IPS DF 4.7 (cell line): ENCODE data around the gene ZNF311.
"Not testable (repeated sequence)": the region's sequence is repeated elsewhere in the genome, so short reads cannot be mapped to it uniquely, and the experiment has no call there.

Source experiments
- DNase-seq: peaks from one replicate; pipeline ENCODE4 v3.0.0-alpha.2; 2013; ENCODE audit warnings: low spot score; ENCODE audit errors: extremely low read depth

The ZNF311 gene

DNA sequence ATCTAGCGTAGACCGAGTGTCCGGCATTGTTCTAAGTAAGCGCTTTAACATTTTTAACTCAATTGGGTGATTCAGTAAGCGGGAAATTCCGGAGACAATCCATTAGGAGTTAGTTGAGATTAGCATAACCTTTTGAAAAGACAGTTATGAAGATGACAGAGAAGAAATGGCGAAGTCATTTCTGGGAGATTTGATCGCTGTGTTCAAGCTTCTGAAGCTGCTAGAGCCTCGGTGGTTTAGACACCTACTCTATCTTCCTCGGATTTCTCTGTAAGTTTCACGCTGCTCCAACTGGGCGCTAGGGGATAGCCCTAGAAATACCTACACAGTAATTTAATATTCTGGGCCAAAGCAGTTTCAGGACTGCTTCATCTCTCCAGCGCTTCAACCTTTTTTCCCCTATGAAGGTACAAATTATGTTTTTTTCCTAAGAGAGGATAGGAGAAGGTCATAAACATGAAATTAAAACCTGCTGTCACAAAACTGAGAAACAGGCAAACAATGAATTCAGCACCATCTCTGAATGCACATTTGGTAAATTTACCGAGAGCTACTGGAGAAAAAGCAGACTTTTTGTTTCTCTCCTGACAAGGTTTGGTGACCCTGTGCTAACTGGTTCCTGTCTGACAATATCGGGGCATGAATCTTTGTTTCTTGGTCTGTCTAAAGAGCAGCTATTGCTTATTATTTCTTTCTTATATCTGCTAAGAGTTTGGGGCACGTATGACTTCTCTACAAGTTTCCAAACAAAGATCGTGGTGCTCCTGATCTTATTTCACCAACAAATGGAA, 22.4 kb downstream of the ZNF311 start:
- no peak for DNase-seq

DNA sequence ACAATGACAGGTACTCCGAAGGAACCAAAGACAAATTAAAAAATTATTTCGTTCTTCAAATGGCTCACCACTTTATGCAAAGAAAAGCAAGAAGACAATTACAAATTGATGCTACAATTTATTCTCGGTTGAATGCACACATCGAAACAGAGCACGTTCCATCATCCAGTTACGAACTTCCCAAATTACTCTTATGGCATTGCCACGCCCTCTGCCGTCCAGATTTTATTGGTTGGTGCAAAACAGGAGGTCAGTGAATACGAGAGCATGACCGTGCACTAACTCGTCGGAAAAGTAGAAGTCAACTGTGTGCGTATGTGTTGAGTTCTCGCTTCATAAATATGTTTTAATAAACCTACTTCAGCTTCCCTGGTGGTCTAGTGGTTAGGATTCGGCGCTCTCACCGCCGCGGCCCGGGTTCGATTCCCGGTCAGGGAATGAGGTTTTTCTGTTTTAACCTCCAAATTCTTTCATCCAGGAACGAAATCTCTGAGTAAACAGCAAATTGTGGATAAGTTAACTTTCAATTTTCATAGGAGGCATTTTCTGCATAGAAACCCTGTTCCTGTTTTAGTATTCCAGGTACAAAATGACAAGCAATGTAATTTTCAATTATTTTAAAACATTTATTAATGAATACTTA, 23.2 kb downstream of the ZNF311 start:
- DNase-seq, result no peak

DNA sequence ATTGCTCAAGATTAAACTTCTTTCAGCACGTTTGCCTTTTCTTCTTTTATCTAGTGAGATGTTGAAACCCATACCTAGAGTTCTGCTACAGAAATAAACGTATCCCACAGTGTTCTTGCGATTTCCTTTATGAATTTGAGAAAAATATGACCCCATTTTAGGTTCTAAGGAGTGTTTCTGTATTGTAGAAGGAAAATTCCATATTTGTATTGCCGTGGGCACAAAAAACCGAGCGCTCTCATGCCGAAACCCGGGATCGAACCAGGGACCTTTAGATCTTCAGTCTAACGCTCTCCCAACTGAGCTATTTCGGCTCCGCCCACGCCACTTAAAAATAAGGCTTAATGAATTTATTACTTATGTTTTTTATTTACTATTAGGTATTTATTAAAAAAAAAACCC, 23.7 kb downstream of the ZNF311 start:
- no peak for DNase-seq

DNA sequence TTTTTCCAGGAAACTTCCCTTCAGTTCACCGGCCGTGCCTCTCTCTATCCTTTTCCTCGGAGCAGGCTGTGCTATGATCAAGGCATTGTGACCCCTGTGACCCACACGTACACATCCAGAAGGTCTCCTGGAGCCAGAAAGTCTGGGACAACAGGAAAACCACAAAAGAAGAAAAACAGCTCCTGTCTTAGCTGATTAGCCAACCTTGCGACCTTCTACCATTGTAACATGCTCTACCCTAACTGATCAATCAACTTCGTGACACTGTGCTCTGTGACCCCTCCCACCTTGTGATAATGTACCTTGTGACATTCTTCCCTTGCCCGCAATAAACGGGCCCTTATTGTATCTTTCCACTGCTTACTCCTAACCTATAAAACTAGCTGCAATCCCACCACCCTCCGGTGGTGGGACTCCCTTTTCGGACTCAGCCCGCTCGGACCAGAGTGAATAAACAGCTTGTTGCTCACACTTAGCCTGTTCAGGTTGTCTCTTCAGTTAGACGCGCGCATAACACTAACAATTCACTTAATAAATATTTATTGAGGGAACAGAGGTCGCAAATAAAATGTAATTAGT, 24.2 kb downstream of the ZNF311 start:
- DNase-seq, result no peak

DNA sequence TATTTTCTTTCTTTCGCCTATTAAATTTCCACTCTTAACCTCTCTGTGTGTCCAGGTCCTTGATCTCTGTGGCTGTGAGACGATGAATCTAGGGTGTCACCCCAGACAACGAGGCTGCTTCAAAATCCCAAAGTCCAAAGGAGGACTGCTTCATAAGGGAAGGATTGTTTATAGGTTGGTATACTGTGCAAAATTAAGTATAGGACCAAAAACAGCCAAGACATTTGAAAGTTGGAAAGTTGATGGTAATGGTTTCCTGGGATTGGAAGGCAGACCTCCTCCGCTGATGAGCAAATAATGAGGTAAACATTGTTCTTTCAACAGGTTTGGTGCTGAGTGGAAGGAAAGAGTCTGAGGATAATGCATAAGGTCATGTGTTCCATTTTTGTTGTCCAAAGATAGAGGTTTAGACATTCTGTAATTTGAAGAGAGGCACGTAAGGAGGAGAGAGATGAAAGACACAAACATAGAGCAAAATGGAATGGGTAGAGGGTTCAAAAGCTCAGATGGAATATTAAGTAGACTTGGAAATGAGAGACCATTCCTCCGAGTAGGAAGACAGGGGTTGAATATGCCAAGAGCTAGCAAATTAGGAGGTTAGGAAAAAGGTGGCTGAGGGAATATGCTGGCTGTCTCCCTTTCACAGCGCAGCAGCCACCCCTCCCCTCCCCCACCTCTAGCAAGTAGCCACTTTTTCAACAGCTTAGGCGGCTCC, 24.8 kb downstream of the ZNF311 start:
- DNase-seq, result no peak

DNA sequence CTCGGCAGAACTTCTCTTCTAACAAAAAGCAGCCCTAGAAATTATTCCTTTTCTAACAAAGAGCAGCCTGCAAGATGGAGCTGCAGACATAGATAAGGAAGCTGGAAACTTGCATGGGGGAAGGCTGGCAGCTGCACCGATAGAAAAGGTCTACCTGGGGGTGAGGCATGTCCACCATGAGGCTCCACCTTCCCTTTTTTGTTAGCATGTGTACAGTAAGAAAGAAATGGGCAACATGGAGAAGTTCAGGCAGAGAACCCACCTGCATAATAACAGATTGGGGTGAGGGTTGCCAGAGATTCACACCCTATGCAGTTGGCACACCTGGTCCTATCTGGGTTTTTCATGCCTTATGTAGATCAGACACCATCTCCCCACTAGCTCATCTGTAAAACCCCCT, 25.4 kb downstream of the ZNF311 start:
- no peak for DNase-seq

DNA sequence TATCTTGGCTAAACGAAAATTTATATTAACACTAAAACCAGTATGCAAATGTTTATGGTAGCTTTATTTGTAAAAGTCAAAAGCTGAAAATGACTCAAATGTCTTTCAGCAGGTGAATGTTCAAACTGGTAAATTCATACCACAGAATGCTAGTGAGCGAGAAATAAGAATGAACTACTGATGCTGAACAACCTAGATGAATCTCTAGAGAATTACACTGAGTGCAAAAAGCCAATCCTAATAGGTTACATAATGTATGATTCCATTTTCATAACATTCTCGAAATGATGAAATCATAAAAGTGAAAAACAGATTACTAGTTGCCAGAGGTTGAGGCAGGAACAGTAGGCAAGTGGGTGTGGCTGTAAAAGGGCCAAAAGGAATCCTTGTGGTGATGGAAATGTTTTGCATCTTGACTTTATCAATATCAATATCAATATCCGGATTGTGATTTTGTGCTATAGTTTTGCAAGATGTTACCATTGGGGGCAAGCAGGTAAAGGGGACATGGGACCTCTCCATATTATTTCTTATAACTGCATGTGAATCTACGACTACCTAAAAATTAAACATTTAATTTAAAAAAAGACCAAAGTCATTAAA, 26.1 kb downstream of the ZNF311 start:
- no peak for DNase-seq

DNA sequence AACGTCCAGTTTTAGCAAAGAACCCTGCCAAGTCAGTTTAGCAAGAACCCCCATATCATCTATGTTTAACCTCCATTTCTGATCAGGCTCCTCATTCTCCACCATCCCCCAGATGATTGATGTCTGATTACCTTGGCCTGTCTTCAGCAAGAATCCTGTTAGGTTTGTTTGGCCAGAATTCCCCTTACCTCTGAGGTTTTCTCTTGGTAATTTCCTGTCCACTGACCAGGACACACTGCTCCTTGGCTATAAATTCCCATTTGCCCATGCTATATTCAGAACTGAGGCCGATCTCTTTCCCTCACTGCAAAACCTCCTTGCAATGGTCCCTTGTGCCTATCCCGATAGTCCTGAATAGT, 27.0 kb downstream of the ZNF311 start:
- no peak for DNase-seq

DNA sequence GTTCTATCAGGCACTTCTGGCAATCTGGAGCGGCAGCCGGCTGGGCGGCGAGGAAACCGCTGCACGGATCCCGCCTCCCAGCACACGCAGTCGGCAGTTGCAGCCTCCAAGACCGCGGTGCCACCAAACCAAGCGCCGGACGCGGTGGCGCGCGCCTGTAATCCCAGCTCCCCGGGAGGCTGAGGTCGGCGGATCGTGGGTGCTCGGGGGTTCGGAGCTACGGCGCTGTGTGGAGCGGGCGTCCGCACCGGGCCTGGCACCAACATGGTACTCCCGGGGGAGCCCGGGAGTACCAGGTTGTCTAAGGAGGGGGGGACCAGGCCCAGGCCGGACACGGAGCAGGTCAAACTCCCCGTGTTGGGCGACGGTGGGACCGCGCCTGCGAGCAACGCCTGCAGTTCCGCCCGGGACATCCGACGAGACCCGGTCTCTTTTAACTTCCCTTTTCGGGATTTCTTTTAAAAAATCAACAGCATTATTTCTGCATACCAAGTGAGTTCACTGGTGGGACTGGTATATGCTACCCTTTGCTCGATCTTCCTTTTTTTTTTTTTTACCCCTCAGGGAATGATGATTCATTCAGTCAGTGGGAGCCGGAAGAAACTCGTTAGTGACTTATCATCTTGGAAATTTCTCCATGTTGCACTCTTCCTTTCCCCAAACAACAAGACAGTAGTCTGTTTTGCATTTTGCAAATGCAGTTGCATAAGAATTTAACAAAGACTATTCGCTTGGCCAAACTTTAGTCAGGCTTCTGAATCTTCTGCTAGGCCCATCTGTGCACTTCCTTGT, 27.6 kb downstream of the ZNF311 start:
- no peak for DNase-seq

DNA sequence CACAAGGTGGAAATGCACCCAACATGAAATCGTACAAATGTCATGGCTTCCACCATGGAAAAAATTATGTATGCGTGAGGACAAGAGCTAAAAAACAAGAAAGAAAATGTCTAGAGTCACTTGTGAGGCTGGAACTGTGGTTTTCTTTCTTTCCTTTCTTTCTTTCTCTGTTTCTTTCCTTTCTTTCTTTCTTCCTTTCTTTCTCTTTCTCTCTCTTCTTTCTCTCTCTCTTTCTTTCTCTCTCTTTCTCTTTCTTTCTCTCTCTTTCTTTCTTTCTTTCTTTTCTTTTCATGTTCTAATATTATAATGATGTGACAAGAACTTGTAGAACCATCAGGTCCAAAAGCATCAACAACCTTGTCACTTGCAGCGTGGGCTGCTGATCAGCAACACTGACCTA, 28.4 kb downstream of the ZNF311 start:
- DNase-seq, result no peak

DNA sequence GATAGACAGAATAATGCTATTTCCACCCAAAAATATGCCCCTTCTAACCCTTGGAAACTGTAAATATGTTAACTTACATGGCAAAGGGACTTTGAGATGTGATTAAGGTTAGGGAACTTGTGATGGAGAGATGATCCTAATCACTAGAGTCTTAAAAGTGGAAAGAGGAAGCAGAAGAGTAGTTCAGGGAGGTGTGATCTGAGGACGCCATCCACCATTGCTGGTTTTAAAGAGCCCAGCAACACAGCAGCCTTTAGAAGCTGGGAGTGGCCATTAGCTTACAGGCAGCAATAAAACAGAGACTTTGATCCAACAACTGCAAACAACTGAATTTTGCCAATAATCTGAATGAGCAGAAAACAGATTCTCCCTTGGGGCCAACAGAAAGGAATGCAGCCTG, 30.6 kb downstream of the ZNF311 start:
- DNase-seq, result no peak

DNA sequence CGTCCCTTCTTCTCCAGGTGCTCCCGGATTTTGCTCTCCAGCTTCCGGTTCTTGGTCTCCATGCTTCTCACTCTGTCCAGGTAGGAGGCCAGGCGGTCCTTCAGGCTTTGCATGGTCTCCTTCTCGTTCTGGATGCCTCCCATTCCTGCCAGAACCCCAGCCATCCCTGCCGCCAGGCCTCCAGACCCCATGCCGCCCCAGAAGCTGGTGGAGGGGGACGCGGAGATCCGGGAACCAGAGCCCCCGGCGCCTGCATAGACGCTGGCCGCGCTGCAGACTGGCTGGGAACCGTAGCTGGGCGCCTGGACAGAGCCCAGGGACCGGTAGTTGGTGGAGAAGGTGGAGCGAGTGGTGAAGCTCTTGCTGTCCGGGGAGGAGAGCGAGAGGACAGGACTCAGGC, 35.1 kb downstream of the ZNF311 start:
- not testable (repeated sequence) for DNase-seq

DNA sequence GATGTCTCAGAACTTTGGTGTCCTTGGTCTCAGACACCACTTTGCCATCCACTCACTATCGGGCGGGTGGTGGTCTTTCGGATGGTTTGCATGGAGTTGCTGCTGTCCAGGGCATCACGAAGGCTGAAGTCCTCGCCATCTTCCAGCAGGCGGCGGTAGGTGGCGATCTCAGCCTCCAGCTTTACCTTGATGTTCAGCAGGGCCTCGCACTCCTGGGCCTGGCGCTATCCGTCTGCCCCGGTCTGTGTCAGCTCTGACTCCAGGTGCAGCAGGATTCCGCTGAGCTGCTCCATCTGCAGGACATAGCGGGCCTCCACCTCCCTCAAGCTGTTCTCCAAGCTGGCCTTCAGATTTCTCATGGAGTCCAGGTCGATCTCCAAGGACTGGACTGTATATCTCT, 36.0 kb downstream of the ZNF311 start:
- DNase-seq, result no peak

DNA sequence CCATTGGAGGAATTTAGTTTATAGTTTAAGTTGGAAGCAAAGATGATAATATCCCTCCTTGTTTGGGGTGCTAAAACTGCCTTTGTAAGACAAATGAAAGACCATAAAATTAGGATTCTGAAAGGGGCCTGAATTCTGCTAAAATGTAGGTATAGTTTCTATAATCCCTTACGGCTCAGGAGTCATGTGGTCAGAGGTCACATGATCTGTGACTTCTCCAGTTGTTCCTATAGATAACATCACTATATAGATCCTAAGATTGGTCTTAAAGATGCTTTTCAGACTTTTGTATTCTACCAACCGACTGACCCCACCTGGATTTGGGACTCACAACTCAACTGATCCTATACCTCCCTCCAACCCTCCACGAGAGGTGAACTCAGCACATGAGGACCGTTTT, 36.6 kb downstream of the ZNF311 start:
- DNase-seq, result no peak

DNA sequence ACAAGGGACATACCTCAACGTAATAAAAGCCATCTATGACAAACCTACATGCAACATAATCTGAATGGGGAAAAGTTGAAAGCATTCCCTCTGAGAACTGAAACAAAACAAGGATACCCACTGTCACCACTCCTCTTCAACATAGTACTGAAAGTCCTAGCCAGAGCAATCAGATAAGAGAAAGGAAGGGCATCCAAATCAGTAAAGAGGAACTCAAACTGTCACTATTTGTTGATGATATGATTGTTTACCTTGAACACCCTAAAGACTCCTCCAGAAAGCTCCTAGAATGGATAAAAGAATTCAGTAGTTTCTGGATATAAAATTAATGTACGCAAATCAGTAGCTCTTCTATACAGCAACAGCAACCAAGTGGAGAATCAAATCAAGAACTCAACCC, 39.4 kb downstream of the ZNF311 start:
- no peak for DNase-seq

DNA sequence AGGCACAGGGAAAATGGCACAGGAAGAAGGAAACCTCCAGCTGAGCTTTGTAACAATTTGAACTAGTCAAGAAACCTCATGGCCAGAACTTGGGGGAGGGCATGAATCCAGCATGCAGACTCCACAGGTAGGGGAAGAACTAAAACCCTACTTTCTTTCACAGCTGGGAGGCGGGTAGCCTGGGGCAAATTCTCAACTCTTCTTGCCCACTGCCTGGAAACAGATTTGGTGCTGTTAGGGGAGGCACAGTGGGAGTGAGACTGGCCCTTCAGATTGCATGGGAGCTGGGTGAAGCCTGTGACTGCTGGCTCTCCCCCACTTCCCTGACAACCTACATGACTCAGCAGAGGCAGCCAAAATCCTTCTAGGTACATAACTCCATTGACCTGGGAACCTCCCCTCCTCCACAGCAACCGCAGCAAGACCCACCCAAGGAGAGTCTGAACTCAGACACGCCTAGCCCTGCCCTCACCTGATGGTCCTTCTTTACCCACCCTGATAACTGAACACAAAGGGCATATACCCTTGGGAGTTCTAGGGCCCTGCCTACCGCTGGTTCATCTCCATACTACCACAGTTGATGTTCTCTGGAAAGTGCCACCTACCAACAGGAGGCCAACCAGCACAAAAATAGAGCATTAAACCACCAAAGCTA, 44.1 kb downstream of the ZNF311 start:
- no peak for DNase-seq

DNA sequence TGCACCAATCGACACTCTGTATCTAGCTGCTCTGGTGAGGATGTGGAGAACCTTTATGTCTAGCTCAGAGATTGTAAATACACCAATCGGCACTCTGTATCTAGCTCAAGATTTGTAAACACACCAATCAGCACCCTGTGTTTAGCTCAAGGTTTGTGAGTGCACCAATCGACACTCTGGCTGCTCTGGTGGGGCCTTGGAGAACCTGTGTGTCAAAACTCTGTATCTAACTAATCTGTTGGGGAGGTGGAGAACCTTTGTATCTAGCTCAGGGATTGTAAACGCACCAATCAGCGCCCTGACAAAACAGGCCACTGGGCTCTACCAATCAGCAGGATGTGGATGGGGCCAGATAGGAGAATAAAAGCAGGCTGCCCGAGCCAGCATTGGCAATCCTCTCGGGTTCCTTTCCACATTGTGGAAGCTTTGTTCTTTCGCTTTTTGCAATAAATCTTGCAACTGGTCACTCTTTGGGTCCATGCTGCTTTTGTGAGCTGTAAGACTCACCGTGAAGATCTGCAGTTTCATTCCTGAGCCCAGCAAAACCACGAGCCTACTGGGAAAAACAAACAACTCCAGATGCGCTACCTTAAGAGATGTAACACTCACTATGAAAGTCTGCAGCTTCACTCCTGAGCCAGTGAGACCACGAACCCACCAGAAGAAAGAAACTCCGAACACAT, 46.4 kb downstream of the ZNF311 start:
- DNase-seq, result not testable (repeated sequence)

DNA sequence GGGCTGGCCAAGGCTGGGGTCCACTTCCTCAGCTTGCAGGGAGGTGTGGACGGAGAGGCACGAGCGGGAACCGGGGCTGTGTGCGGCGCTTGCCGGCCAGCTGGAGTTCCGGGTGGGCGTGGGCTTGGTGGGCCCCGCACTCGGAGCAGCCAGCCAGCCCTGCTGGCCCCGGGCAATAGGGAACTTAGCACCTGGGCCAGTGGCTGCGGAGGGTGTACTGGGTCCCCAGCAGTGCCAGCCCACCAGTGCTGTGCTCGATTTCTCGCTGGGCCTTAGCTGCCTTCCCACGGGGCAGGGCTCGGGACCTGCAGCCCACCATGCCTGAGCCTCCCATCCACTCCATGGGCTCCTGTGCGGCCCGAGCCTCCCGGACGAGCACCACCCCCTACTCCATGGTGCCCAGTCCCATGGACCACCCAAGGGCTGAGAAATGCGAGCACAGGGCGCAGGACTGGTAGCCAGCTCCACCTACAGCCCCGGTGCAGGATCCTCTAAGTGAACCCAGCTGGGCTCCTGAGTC, 47.3 kb downstream of the ZNF311 start:
- not testable (repeated sequence) for DNase-seq

DNA sequence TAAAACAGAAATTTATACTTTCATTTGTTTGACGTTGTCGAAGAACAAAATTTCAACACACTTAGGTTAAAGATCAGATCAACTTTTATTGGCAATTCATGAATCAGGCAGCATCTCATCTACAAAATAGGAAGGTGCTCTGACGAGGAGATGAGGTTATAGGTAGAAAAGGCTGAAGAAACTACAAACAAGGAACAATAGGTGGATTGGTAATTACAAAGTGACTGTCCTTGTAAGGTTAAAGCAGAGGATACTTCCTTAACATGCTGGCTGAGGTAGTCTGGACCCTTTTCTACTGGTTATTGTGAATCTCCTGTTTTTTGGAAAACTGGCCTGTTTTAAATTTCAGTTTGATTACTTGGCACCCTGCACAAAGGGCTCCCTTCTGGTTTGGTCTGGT, 48.8 kb downstream of the ZNF311 start:
- no peak for DNase-seq
